BE2C (cell line): Measurements from ENCODE around the gene FBXO41.

Experiments used
- DNase-seq: peaks from one replicate; pipeline ENCODE4 v3.0.0-alpha.2; 2020
- H3K27me3 ChIP-seq: fragments of 250-450 bp; sonication (Bioruptor Pico); 2 replicates; pipeline ENCODE4 v1.5.1; 2020; ENCODE audit warnings: mild to moderate bottlenecking
- H3K36me3 ChIP-seq: fragments of 250-450 bp; sonication (Bioruptor Pico); 2 replicates; pipeline ENCODE4 v1.5.1; 2020; ENCODE audit warnings: mild to moderate bottlenecking
- H3K4me1 ChIP-seq: fragments of 250-450 bp; sonication (Bioruptor Pico); 2 replicates; pipeline ENCODE4 v1.5.1; 2020
- H3K4me3 ChIP-seq: 2 replicates; pipeline ENCODE4 v1.5.1; 2011; ENCODE audit warnings: low read depth, low read length
- H3K9me3 ChIP-seq: fragments of 250-450 bp; sonication (Bioruptor Pico); 2 replicates; pipeline ENCODE4 v1.5.1; 2020
- TF ChIP-seq, protein P1 (sequence below): IDR thresholded peaks from 2 replicates; pipeline ENCODE4 v1.5.1; 2012; ENCODE audit warnings: mild to moderate bottlenecking, low read depth, low read length

The FBXO41 gene

GRCh38 chr2:73237168-73237567 lies 47.1 kb downstream of the FBXO41 start:
- H3K4me3 ChIP-seq = no peak overlapping the region
- no peaks in the 10 kb centered on the region for H3K9me3 ChIP-seq
- TF ChIP-seq, protein P1, sequence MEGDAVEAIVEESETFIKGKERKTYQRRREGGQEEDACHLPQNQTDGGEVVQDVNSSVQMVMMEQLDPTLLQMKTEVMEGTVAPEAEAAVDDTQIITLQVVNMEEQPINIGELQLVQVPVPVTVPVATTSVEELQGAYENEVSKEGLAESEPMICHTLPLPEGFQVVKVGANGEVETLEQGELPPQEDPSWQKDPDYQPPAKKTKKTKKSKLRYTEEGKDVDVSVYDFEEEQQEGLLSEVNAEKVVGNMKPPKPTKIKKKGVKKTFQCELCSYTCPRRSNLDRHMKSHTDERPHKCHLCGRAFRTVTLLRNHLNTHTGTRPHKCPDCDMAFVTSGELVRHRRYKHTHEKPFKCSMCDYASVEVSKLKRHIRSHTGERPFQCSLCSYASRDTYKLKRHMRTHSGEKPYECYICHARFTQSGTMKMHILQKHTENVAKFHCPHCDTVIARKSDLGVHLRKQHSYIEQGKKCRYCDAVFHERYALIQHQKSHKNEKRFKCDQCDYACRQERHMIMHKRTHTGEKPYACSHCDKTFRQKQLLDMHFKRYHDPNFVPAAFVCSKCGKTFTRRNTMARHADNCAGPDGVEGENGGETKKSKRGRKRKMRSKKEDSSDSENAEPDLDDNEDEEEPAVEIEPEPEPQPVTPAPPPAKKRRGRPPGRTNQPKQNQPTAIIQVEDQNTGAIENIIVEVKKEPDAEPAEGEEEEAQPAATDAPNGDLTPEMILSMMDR = no peak
- H3K27me3 ChIP-seq = no peaks in the 10 kb centered on the region
- peaks cover 10% of the 10 kb centered on the region for H3K36me3 ChIP-seq
- no peaks in the 10 kb centered on the region for H3K4me1 ChIP-seq
- no peak for DNase-seq

DNA sequence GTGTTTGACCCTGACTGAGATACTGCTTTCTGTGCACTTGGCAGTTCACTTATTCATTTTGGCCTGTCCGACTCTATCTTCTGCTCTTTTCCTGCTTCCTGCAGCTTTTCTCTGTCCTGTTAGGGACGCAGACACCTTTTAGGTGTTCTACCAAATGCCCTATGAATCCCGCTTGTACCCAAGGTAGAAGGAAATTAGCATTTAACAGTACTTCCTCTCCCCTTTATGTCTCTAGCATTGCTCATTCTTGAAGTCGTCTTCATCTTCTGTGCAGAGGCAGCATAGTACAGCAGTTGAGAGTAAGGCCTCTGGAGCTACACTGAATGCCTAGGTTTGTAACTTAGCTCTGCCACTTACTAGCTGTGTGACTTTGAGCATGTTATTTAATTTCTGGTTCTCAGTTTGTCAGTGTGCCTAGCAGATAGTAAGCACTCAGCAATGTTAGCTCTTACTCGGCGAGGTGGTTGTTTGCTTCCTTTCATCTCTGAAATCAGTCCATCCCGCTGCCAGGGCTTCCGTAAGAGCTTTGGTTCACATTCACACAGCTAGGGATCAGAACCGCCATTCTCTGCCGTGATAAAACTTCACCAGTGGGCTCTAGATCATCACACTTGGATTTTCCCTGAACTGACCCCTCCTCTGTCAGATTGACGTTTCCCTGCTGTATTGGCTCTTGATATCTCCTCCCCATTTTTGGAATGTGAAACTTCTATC lies 48.8 kb downstream of the FBXO41 start:
- H3K4me1 ChIP-seq = no peaks in the 10 kb centered on the region
- no peaks in the 10 kb centered on the region for H3K9me3 ChIP-seq
- H3K27me3 ChIP-seq = no peaks in the 10 kb centered on the region
- TF ChIP-seq, protein P1 = no peak
- peak overlapping the region; percentile 84 for H3K4me3 ChIP-seq
- DNase-seq = no peak
- peaks cover 10% of the 10 kb centered on the region for H3K36me3 ChIP-seq

DNA sequence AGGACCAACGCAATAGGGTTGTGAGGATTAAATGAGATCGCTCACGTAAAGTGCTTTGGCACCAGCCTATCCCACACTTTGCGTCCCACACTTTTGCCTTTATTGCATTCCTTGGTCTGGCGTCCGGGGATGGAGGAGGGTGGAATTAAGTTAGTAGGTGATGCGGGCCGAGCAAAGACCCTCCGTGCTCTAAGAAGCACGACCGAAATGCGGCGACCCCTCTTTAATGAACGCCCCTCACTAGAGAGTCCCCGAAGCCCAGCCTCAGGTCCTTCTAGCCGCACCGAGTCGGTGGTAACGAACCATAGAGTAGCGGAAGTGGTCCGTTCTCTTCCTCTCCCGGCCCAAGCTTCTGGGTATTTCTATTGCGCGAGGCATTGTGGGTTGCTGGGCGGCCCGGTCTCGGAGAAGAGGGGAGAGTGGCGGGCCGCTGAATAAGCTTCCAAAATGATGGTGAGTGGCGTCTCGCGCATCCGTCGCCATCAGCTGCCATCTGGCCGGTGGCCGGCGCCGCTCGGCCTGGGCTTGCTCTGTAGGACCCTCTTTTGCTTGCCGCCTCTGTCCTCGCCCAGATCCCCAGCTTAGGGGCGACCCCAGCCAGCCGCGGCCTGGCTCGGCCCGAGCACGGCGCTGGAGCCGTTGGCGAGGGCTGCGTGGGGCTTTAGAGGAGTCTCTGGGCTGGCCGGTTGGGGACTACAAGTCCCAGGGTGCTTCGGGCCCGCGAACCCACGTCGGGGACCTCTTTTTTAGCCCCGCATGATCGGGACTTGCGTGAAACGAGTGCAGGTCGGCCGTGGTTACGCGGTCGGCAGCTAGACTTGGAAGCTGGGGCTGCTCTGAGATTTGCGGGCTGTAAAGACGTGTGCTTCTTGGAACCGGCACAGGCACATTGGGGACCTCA lies 50.1 kb downstream of the FBXO41 start, which contains the start of gene CCT7:
CCT7 (plus strand) TSS at position 377 of the 901 bp plus-strand sequence; CDS start at position 448, 71 bp downstream.
- DNase-seq = peak; percentile 78
- Histone ChIP-seq H3K4me1 (no peaks in the 10 kb centered on the region), H3K36me3 (peaks cover 4% of the 10 kb centered on the region; the same call in 1 of the 2 replicates), H3K27me3 (no peaks in the 10 kb centered on the region), H3K9me3 (no peaks in the 10 kb centered on the region), H3K4me3 (peak within 1 kb of the TSS; percentile 84)
- TF ChIP-seq, protein P1 = no peak

DNA sequence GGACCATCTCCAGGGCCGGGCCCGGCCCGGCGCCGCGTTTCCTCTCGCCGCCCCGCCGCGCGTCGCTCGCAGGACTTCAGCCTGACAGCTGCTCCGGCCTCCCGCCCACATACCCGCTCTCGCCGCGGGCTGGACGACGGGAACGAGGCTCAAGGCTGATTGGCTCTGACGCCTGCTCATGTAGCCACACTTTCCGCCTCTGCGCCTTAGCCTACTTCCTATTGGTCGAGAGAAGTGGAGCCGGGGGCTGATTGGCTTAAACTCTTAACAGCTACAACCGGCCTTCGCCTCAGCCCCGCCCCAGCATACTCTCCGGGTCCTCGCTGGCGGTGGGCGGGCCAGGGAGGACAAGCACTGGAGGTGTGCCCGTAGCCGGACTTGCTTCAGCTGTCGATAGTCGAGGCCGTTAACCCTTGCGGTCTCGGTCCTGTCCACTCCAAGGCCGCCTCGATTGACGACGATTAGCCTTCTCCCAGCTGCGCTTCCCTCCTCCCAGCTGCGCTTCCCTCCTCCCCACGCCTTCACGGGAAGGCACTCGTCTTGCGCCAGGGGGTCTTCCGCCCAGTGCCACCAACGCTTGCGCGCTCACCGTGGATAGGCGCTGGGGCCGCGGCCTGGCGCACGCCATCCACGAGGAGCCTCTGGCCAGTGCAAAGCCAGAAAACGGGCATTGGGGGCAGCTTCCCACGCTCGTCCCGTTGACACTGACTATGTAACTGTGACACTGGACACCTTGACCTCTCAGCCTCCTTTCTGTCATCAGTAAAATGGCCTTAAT lies 50.9 kb downstream of the FBXO41 start, which contains the start of gene PRADC1:
PRADC1 (minus strand) TSS at position 86 of the 778 bp plus-strand sequence; CDS start at position 7, 79 bp downstream.
- peak within 1 kb of the TSS; percentile 84 for H3K4me3 ChIP-seq
- DNase-seq = peak; percentile 93
- no peaks in the 10 kb centered on the region for H3K27me3 ChIP-seq
- H3K4me1 ChIP-seq = no peaks in the 10 kb centered on the region
- no peaks in the 10 kb centered on the region for H3K36me3 ChIP-seq
- no peaks in the 10 kb centered on the region for H3K9me3 ChIP-seq
- TF ChIP-seq, protein P1 = no peak

- Histone ChIP-seq H3K27me3 (no peaks in the 10 kb centered on the region), H3K9me3 (no peaks in the 10 kb centered on the region), H3K4me1 (no peaks in the 10 kb centered on the region), H3K36me3 (no peaks in the 10 kb centered on the region), H3K4me3 (peak overlapping the region; percentile 69)
- peak; percentile 21 for DNase-seq
- TF ChIP-seq, protein P1 = no peak
These were observed 51.7 kb downstream of the FBXO41 start for GRCh38 chr2:73232403-73233153.
